ENCODE measurements around the gene DIP2C.
"Not testable (repeated sequence)": the region's sequence is repeated elsewhere in the genome, so short reads cannot be mapped to it uniquely, and the experiment has no call there.

DIP2C gene

GRCh38 chr10:548238-548901 is 141.1 kb downstream of the DIP2C start:
- no peak for DNase-seq

- no peak for DNase-seq
These were observed 141.8 kb downstream of the DIP2C start for GRCh38 chr10:547591-548081.

- DNase-seq: no peak
These were observed 142.4 kb downstream of the DIP2C start for GRCh38 chr10:546971-547590.

GRCh38 chr10:546451-546850 is 143.0 kb downstream of the DIP2C start:
- DNase-seq: no peak

GRCh38 chr10:543862-544822 is 145.3 kb downstream of the DIP2C start:
- DNase-seq: no peak

- DNase-seq: no peak
These were observed 146.3 kb downstream of the DIP2C start for GRCh38 chr10:543131-543530.

- peak; percentile 24 for DNase-seq
These were observed 147.6 kb downstream of the DIP2C start for GRCh38 chr10:541750-542371.

- DNase-seq: no peak
These were observed 148.4 kb downstream of the DIP2C start for GRCh38 chr10:541041-541440.

- DNase-seq: no peak
These were observed 150.6 kb downstream of the DIP2C start for GRCh38 chr10:538895-539294.

GRCh38 chr10:536935-537334 is 152.5 kb downstream of the DIP2C start:
- DNase-seq: no peak

GRCh38 chr10:536371-536925 is 153.0 kb downstream of the DIP2C start:
- no peak for DNase-seq

- no peak for DNase-seq
These were observed 153.5 kb downstream of the DIP2C start for GRCh38 chr10:535952-536351.

GRCh38 chr10:535051-535450 is 154.4 kb downstream of the DIP2C start:
- DNase-seq: no peak

GRCh38 chr10:534047-534566 is 155.4 kb downstream of the DIP2C start:
- no peak for DNase-seq

GRCh38 chr10:533611-534010 is 155.9 kb downstream of the DIP2C start:
- DNase-seq: no peak

- no peak for DNase-seq
These were observed 156.3 kb downstream of the DIP2C start for GRCh38 chr10:533186-533585.

- DNase-seq: not testable (repeated sequence)
These were observed 157.1 kb downstream of the DIP2C start for GRCh38 chr10:532331-532730.

GRCh38 chr10:531541-531940 is 157.9 kb downstream of the DIP2C start:
- no peak for DNase-seq

GRCh38 chr10:530717-531116 is 158.8 kb downstream of the DIP2C start:
- no peak for DNase-seq

- no peak for DNase-seq
These were observed 159.8 kb downstream of the DIP2C start for GRCh38 chr10:529468-530230.
